Activated CD4-positive, alpha-beta T cell treated with anti-CD3 and anti-CD28 coated beads, Interleukin-2, amount 10 ng/mL, durations not matched to agents 7 days and 5 days (primary cell): ENCODE data around the gene LAP3. TPM values are rescaled to one million over a fixed set of nuclear protein-coding genes. Genes with fewer than 3 reads are reported as not detected.

ENCODE experiments used
- CTCF ChIA-PET: fragments of 350-600 bp; sonication (Branson Sonifier 250); formaldehyde crosslinking; loops from one replicate; lab custom pipeline; 2021; ENCODE audit warnings: antibody characterized with exemption; lab: Charles Lee
- POLR2A ChIA-PET: fragments of 350-600 bp; sonication (Branson Sonifier 250); formaldehyde crosslinking; loops from one replicate; lab custom pipeline; 2021; ENCODE audit warnings: antibody characterized with exemption; lab: Charles Lee
- DNase-seq: peaks from one replicate; pipeline ENCODE4 v3.0.0-alpha.2; 2020
- H3K27ac Mint-ChIP-seq: one replicate; pipeline ENCODE4 v1.8.0; 2021; ENCODE audit warnings: mild to moderate bottlenecking, moderate library complexity, mixed read lengths
- H3K27me3 Mint-ChIP-seq: one replicate; pipeline ENCODE4 v1.8.0; 2021; ENCODE audit warnings: mixed read lengths
- H3K36me3 Mint-ChIP-seq: one replicate; pipeline ENCODE4 v1.8.0; 2021; ENCODE audit warnings: low read depth, mixed read lengths
- H3K4me1 Mint-ChIP-seq: one replicate; pipeline ENCODE4 v1.8.0; 2021; ENCODE audit warnings: mixed read lengths
- H3K4me3 Mint-ChIP-seq: one replicate; pipeline ENCODE4 v1.8.0; 2021; ENCODE audit warnings: mild to moderate bottlenecking, moderate library complexity, mixed read lengths
- H3K9me3 Mint-ChIP-seq: one replicate; pipeline ENCODE4 v1.8.0; 2021; ENCODE audit warnings: mixed read lengths
- total RNA-seq, 2 experiments: library from RNA; stranded (reverse); gene quantifications; one replicate each; pipeline ENCODE4 v1.2.3, GENCODE V29; 2021

LAP3 gene
- total RNA-seq, 2 experiments from 2014 or later = 142 to 149 TPM

DNA sequence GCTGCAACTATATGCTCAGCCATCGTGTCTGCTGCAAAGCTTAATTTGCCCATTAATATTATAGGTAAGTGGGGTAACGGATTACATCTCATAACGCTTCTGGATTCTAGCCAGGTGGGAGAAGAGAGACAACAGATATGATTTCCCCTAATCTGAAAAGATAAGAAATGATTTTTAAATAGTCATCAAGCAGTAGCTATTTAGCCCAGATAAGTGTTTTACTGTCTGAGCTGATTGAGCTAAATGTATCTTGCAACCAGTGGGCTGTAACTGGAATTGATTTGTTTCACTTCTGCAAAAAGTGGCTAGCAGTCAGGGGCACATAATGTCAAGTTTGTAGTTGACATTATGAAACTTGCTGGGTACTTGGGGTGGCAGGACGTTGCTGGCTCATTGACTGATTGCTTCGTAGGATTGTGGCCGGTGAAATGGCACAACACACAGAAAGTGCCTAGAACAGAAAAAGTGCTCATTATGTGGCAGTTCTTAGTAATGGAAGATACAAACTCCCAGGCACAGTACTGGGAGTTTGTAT, 18.5 kb downstream of the LAP3 start:
- CTCF ChIA-PET = interaction anchor here (1.2 to 1.4 kb wide), 3 partner anchors 9 to 243 kb away, joined by 3 to 4 read pairs (median 4); no protein-coding TSS in a partner anchor
- POLR2A ChIA-PET = no interaction called here
- no peaks in the 10 kb centered on the region for H3K27me3 Mint-ChIP-seq
- peaks cover 58% of the 10 kb centered on the region for H3K36me3 Mint-ChIP-seq
- H3K4me1 Mint-ChIP-seq = peaks cover 8% of the 10 kb centered on the region
- no peak overlapping the region for H3K4me3 Mint-ChIP-seq
- H3K9me3 Mint-ChIP-seq = no peaks in the 10 kb centered on the region
- peak overlapping the region; percentile 58 for H3K27ac Mint-ChIP-seq
- no peak for DNase-seq

DNA sequence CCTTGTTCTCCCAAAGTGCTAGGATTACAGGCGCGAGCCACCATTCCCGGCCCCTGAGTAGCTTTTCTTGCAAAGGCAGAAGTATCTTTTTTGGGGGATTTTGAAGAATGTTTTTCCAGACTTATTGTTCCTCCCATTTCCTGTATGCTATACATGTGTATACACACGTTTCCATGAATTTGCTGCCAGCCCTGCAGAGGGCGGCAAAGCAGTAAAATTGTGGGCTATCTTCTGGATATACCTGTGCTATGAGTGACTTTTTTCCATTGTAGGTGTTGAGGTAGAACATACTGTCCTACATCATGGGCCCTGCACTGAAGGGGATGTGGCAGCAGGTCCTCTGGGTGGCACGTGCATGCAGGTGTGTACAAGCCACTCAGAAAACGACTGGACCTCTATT, 20.5 kb downstream of the LAP3 start:
- H3K4me3 Mint-ChIP-seq = no peak overlapping the region
- H3K9me3 Mint-ChIP-seq = no peaks in the 10 kb centered on the region
- ChIA-PET CTCF (interaction anchor here (1.3 kb wide), 1 partner anchor 48 kb away, joined by 3 read pairs; no protein-coding TSS in a partner anchor), POLR2A (no interaction called here)
- no peaks in the 10 kb centered on the region for H3K27me3 Mint-ChIP-seq
- DNase-seq = no peak
- H3K4me1 Mint-ChIP-seq = peaks cover 3% of the 10 kb centered on the region
- H3K36me3 Mint-ChIP-seq = peaks cover 60% of the 10 kb centered on the region
- H3K27ac Mint-ChIP-seq = no peak overlapping the region

DNA sequence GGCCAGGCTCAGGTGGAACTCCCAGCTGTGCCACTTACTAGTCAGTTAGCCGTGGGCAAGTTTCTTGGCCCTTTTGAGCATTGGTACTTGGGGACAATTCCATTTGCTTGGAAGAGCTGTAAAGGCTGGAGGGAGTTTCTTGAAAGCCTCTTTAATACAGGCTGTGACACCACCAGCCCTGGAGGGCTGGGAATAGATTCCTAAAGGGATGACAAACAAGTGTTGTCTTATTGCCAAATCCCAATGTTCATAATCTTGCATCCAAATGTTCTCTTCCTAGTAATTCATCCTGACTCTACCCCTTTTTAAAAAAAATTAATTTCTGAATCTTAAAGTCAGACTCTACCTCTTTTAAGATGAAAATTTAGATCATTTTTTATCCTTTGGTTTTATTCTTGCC, 22.8 kb downstream of the LAP3 start:
- no peak overlapping the region for H3K4me3 Mint-ChIP-seq
- no peak for DNase-seq
- CTCF ChIA-PET = interaction anchor here (0.6 to 2.3 kb wide), 4 partner anchors 9 to 215 kb away, joined by 3 to 8 read pairs (median 4); no protein-coding TSS in a partner anchor

DNA sequence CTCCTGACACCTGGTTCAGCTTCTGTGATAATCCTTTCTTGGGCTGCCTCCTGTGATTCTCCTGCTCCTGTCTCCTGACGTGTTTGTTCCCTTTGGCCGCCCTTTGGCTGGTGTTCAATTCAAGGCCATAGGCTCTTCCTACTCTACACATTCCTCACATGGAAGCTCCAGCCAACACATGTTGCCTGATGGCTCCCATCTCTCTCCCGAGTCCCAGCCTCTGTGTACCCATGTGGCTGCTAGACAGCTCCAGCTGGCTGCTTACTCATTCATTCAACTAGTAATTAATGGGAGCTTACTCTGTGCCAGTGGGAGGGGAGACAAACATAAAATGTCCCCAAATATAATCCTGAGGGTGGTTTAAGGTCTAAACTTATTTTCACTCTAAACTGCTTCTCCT, 28.2 kb downstream of the LAP3 start:
- no peak for DNase-seq
- no peaks in the 10 kb centered on the region for H3K27me3 Mint-ChIP-seq
- H3K27ac Mint-ChIP-seq = no peak overlapping the region
- peaks cover 39% of the 10 kb centered on the region for H3K36me3 Mint-ChIP-seq
- H3K4me1 Mint-ChIP-seq = no peaks in the 10 kb centered on the region
- no peaks in the 10 kb centered on the region for H3K9me3 Mint-ChIP-seq
- ChIA-PET POLR2A (no interaction called here), CTCF (interaction anchor here (0.7 kb wide), 1 partner anchor 19 kb away, joined by 3 read pairs; no protein-coding TSS in a partner anchor)
- no peak overlapping the region for H3K4me3 Mint-ChIP-seq

More for the DNA sequence above, 22.8 kb downstream of the LAP3 start:
- no peaks in the 10 kb centered on the region for H3K4me1 Mint-ChIP-seq
- POLR2A ChIA-PET = no interaction called here
- peaks cover 52% of the 10 kb centered on the region for H3K36me3 Mint-ChIP-seq
- H3K27me3 Mint-ChIP-seq = no peaks in the 10 kb centered on the region
- H3K9me3 Mint-ChIP-seq = no peaks in the 10 kb centered on the region
- no peak overlapping the region for H3K27ac Mint-ChIP-seq

DNA sequence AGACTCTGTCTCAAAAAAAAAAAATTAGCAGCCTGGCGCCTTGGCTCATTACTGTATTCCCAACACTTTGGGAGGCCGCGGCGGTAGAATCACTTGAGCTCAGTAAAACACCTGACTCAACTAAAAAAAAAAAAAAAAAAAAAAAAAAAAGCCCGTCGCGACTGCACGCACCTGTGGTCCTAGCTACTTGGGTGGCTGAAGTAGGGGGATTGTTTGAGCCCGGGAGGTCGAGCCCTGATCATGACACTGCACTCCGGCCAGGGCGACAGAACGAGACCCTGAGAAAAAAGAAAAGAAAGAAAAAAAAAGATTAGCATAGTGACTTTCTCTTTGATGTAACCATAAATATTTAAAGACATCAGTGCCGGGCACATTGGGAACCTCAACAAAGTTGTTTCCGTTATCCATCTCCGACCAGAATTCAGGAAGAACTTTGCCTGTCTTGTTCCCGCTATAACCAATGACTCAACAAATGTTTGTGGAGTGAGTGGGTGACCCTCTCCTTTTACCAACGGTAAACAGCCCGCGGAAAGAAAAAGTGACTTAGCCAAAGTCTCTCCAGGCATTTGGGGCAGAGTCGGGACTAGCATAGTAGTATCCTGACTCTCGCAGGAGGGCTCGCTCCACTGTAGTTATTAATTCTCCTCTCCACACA, 36.9 kb downstream of the LAP3 start:
- ChIA-PET CTCF (interaction anchor here (0.6 to 1.8 kb wide), 5 partner anchors 19 to 65 kb away, joined by 3 to 8 read pairs (median 3); no protein-coding TSS in a partner anchor), POLR2A (interaction anchor here (0.5 to 2.6 kb wide), 3 partner anchors 10 to 197 kb away, joined by 3 to 15 read pairs (median 4); partner anchors contain the start of genes DCAF16, LAP3 and NCAPG)
- H3K27me3 Mint-ChIP-seq = no peaks in the 10 kb centered on the region
- H3K36me3 Mint-ChIP-seq = peaks cover 12% of the 10 kb centered on the region
- no peaks in the 10 kb centered on the region for H3K9me3 Mint-ChIP-seq
- peak overlapping the region; percentile 95 for H3K27ac Mint-ChIP-seq
- peak overlapping the region; percentile 92 for H3K4me3 Mint-ChIP-seq
- H3K4me1 Mint-ChIP-seq = peaks cover 36% of the 10 kb centered on the region
- DNase-seq = peak; percentile 17

DNA sequence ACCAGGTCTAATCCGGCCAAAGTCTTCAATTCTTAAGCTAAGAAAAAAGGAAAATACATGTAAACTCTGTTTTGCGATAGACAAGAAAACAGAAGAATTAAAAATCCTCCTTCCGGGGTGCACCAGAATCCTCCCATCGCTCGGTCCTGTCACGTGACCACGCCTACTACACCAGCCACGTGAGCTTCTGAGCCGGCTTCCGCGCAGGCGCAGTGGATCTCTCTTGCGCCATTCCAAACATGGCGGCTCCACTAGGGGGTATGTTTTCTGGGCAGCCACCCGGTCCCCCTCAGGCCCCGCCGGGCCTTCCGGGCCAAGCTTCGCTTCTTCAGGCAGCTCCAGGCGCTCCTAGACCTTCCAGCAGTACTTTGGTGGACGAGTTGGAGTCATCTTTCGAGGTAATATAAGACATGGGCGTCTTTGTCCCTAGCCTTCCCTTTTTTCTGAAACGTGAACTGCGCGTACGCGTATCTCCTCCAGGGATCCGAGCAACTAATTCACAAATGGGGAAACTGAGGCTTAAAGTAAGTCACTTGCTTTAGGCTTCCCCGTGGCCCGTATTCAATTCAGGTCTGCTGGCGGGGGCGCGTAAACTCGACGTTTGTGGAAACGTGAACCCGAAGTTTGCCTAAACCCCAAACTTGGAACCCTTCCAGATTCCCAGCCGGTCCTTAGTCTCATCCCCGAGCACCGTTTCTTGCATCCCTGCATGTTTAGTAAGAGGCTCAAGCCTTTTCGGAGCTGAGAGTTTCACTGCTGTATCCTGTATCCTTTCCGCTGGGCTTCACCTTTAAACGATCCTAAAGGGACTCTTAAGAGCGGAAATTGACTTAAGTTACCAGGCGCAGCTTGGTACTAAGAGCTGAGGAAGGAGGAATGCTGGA, 37.7 kb downstream of the LAP3 start, which contains the start of gene MED28:
Gene MED28 (plus strand): TSS at position 226 of the 884 bp plus-strand sequence. CDS start 14 bp downstream, at position 240.
- H3K4me3 Mint-ChIP-seq = peak within 1 kb of the TSS; percentile 92
- H3K9me3 Mint-ChIP-seq = no peaks in the 10 kb centered on the region

DNA sequence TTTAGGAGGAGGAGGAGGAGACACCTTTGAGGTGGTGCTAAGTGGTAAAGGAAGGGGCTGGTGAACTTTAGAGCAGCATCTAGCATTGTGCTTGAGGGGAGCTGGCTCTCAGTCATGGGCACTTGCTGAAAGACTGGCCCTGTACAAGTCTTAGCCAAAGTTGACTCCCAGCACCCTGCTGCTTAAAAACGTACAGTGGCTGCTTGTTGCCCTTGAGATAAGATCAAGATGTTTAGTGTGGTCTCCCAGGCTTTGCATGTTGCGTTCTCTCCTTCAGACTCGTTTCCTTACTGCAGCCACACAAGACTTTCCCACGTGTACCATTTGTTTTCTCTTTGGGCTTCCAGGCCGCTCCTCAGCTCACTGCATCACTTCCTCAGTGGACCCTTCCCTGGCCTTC, 39.3 kb downstream of the LAP3 start:
- H3K4me1 Mint-ChIP-seq = peaks cover 46% of the 10 kb centered on the region
- CTCF ChIA-PET = no interaction called here
- peak overlapping the region; percentile 3 for H3K27ac Mint-ChIP-seq

More for the DNA sequence above, 37.7 kb downstream of the LAP3 start, which contains the start of gene MED28:
- Mint-ChIP-seq H3K27ac (peak within 1 kb of the TSS; percentile 95), H3K36me3 (peaks cover 18% of the 10 kb centered on the region), H3K4me1 (peaks cover 42% of the 10 kb centered on the region), H3K27me3 (no peaks in the 10 kb centered on the region)
- ChIA-PET CTCF (interaction anchor here (0.8 to 1.8 kb wide), 6 partner anchors 15 to 66 kb away, joined by 3 to 8 read pairs (median 3); no protein-coding TSS in a partner anchor), POLR2A (interaction anchor here (1.1 to 2.6 kb wide), 3 partner anchors 37 to 196 kb away, joined by 3 to 15 read pairs (median 4); partner anchors contain the start of genes DCAF16, LAP3 and NCAPG)
- peak; percentile 97 for DNase-seq

DNA sequence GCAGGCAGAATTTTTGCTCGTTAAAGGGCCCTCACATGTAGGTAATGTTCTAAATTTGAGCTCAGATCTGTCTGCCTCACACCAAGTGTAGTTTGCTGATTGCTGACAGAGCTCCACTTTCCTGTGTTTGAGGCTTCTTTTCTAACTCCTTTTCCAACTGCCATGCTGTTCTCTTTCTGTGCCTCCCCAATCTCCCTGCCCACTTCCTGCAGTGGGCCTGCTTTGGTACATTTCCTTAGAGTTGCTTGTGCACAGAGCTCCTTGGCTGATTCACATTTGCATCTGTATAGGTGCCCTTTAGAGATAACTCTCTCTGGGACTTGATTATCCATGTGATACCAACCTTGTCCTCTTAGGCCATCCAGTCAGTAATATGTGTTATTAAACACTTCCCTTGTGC, 41.9 kb downstream of the LAP3 start:
- CTCF ChIA-PET = interaction anchor here (1.7 kb wide), 1 partner anchor 70 kb away, joined by 5 read pairs; no protein-coding TSS in a partner anchor
- POLR2A ChIA-PET = no interaction called here
- Mint-ChIP-seq H3K27me3 (no peaks in the 10 kb centered on the region), H3K4me1 (peaks cover 41% of the 10 kb centered on the region), H3K9me3 (no peaks in the 10 kb centered on the region), H3K36me3 (peaks cover 41% of the 10 kb centered on the region), H3K4me3 (no peak overlapping the region), H3K27ac (peak overlapping the region; percentile 41)
- no peak for DNase-seq

More for the DNA sequence above, 39.3 kb downstream of the LAP3 start:
- DNase-seq = peak; percentile 10
- POLR2A ChIA-PET = no interaction called here
- no peaks in the 10 kb centered on the region for H3K27me3 Mint-ChIP-seq
- peaks cover 22% of the 10 kb centered on the region for H3K36me3 Mint-ChIP-seq
- peak overlapping the region; percentile 69 for H3K4me3 Mint-ChIP-seq
- no peaks in the 10 kb centered on the region for H3K9me3 Mint-ChIP-seq

DNA sequence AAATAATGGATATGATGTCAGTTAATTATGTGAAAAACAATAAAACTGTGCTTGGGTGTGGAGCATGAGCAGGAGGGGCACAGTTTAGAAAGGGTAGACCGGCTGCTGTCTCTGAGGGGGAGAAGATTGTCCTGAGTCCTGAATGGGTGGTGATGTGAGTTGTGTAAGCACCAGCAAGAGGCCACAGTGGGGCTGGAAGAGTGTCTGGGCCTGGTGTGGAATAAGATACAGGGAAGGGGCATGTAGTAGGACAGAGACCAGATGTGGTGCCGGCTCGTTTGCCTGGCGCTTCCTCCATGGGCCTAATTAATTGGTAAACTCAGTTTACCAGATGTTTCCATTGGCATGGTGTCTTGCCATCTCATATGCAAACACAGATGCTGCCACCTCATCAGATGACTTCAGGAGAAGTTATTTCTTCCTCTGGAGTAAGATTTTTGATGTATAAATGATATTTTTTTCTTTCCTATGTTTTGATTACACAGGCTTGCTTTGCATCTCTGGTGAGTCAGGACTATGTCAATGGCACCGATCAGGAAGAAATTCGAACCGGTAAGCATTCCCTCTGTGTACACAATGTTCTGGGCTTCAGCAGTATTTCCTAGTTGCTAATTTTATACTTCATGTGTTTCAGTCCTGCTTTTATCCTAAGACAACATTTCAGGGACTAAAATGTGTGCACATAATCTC, 42.6 kb downstream of the LAP3 start:
- Mint-ChIP-seq H3K27ac (no peak overlapping the region), H3K4me1 (peaks cover 41% of the 10 kb centered on the region), H3K9me3 (no peaks in the 10 kb centered on the region), H3K27me3 (no peaks in the 10 kb centered on the region), H3K4me3 (no peak overlapping the region), H3K36me3 (peaks cover 47% of the 10 kb centered on the region)
- ChIA-PET CTCF (interaction anchor here (0.6 kb wide), 1 partner anchor 9 kb away, joined by 4 read pairs; no protein-coding TSS in a partner anchor), POLR2A (no interaction called here)
- DNase-seq = no peak

DNA sequence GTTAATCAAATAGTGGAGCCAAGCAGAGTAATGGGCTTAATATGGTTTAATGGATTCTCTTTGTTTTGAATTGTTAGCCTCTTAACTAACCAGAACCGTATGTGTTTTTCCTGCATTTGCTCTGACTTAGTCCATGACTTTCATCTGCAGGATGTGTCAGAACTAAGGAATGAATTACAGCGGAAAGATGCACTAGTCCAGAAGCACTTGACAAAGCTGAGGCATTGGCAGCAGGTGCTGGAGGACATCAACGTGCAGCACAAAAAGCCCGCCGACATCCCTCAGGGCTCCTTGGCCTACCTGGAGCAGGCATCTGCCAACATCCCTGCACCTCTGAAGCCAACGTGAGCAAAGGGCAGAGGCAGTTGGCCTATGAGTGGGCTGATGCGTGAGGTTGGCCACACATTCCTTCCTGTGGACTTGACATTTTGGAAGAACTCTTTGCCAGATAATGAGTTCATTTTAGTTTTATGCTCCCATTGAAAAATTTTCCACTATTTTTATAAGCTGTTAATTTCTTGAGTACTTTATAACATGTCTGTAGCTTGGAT, 46.5 kb downstream of the LAP3 start:
- ChIA-PET POLR2A (no interaction called here), CTCF (interaction anchor here (0.7 kb wide), 1 partner anchor 573 kb away, joined by 4 read pairs; no protein-coding TSS in a partner anchor)
- H3K27ac Mint-ChIP-seq = no peak overlapping the region

DNA sequence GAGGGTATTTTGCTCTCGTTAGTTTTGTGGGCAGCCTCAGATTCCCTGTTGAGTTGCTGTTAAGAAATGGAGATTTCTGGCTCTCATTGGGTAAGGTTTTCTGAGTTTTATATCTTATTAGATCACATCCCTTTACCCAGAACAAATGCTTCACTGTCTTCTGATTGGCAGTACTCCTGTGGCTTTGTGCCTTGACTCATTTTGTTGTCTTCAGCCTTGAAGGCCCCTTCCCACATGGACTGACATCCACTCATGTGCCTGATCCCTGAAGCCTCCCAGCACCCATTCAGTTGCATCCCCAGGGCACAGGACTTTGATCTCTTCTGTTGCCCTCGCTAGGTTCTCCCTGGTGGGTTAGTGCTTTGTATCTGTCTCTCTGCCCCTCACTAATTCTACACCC, 47.8 kb downstream of the LAP3 start:
- Mint-ChIP-seq H3K36me3 (peaks cover 73% of the 10 kb centered on the region), H3K9me3 (no peaks in the 10 kb centered on the region), H3K27me3 (no peaks in the 10 kb centered on the region), H3K27ac (no peak overlapping the region), H3K4me3 (no peak overlapping the region), H3K4me1 (peaks cover 6% of the 10 kb centered on the region)
- DNase-seq = no peak
- CTCF ChIA-PET = no interaction called here
- POLR2A ChIA-PET = no interaction called here

More for the DNA sequence above, 46.5 kb downstream of the LAP3 start:
- Mint-ChIP-seq H3K4me1 (peaks cover 15% of the 10 kb centered on the region), H3K27me3 (no peaks in the 10 kb centered on the region), H3K4me3 (no peak overlapping the region), H3K9me3 (no peaks in the 10 kb centered on the region), H3K36me3 (peaks cover 69% of the 10 kb centered on the region)
- DNase-seq = no peak
